HG03565 (cell line): ENCODE data around the gene RBP3.

Experiments used
- ATAC-seq: cut with Tn5 transposase; IDR thresholded peaks from one replicate; pipeline ENCODE4 v1.9.1; 2021; ENCODE audit warnings: mild to moderate bottlenecking, moderate library complexity; ENCODE audit not compliant: unreplicated experiment

The RBP3 gene

GRCh38 chr10:47356708-47357107 lies 8.5 kb downstream of the RBP3 start:
- ATAC-seq = no peak

- no peak for ATAC-seq
Measured at GRCh38 chr10:47357131-47357582, 9.0 kb downstream of the RBP3 start.

GRCh38 chr10:47357911-47358310 lies 9.7 kb downstream of the RBP3 start:
- ATAC-seq = no peak

GRCh38 chr10:47358457-47358856 lies 10.3 kb downstream of the RBP3 start:
- ATAC-seq = no peak

GRCh38 chr10:47359101-47359500 lies 10.9 kb downstream of the RBP3 start:
- ATAC-seq = no peak

GRCh38 chr10:47359626-47360418 lies 11.7 kb downstream of the RBP3 start:
- no peak for ATAC-seq

- ATAC-seq = no peak
Measured at GRCh38 chr10:47360419-47361040, 12.4 kb downstream of the RBP3 start.

- ATAC-seq = no peak
Measured at GRCh38 chr10:47361293-47361692, 13.1 kb downstream of the RBP3 start.

- no peak for ATAC-seq
Measured at GRCh38 chr10:47362199-47362598, 14.0 kb downstream of the RBP3 start.

- ATAC-seq = no peak
Measured at GRCh38 chr10:47363781-47364180, 15.6 kb downstream of the RBP3 start.

GRCh38 chr10:47364366-47364765 lies 16.2 kb downstream of the RBP3 start:
- no peak for ATAC-seq

GRCh38 chr10:47364911-47365310 lies 16.7 kb downstream of the RBP3 start:
- no peak for ATAC-seq

GRCh38 chr10:47365431-47366180 lies 17.4 kb downstream of the RBP3 start:
- ATAC-seq = no peak

GRCh38 chr10:47366181-47366631 lies 18.0 kb downstream of the RBP3 start:
- no peak for ATAC-seq

- no peak for ATAC-seq
Measured at GRCh38 chr10:47366731-47367460, 18.7 kb downstream of the RBP3 start.

GRCh38 chr10:47367646-47368045 lies 19.5 kb downstream of the RBP3 start:
- no peak for ATAC-seq

- no peak for ATAC-seq
Measured at GRCh38 chr10:47368431-47369180, 20.4 kb downstream of the RBP3 start.

GRCh38 chr10:47369251-47369894 lies 21.2 kb downstream of the RBP3 start:
- no peak for ATAC-seq

GRCh38 chr10:47370015-47370767 lies 22.0 kb downstream of the RBP3 start:
- ATAC-seq = no peak
